AG10803 (cell line): ENCODE data around the gene AFF4.

ENCODE experiments used
- DNase-seq: peaks from one replicate; pipeline ENCODE4 v3.0.0; 2010; ENCODE audit warnings: low read depth
- H3K4me3 ChIP-seq: 2 replicates; pipeline ENCODE4 v1.5.1; 2011; ENCODE audit warnings: mild to moderate bottlenecking, low read length, control low read depth
- CTCF ChIP-seq: conservative IDR thresholded peaks from 2 replicates; pipeline ENCODE4 v1.5.1; 2011; ENCODE audit warnings: mild to moderate bottlenecking, low read length, control low read depth, inconsistent platforms

AFF4 gene

GRCh38 chr5:132840896-132841295, 122.5 kb downstream of the AFF4 start:
- no peak for TF ChIP-seq CTCF
- H3K4me3 ChIP-seq, result no peak overlapping the region
- no peak for DNase-seq

- TF ChIP-seq CTCF, result no peak
- no peak overlapping the region for H3K4me3 ChIP-seq
- no peak for DNase-seq
These were observed 123.1 kb downstream of the AFF4 start for GRCh38 chr5:132840313-132840712.

- no peak for TF ChIP-seq CTCF
- peak; percentile 54 for DNase-seq
- no peak overlapping the region for H3K4me3 ChIP-seq
These were observed 123.8 kb downstream of the AFF4 start for GRCh38 chr5:132839426-132840301.

GRCh38 chr5:132838516-132839282, 124.7 kb downstream of the AFF4 start:
- no peak overlapping the region for H3K4me3 ChIP-seq
- no peak for DNase-seq
- TF ChIP-seq CTCF, result no peak

GRCh38 chr5:132837868-132838267, 125.6 kb downstream of the AFF4 start:
- TF ChIP-seq CTCF, result no peak
- no peak overlapping the region for H3K4me3 ChIP-seq
- DNase-seq, result no peak

GRCh38 chr5:132836852-132837251, 126.6 kb downstream of the AFF4 start:
- DNase-seq, result no peak
- no peak for TF ChIP-seq CTCF
- no peak overlapping the region for H3K4me3 ChIP-seq

GRCh38 chr5:132834057-132834456, 129.4 kb downstream of the AFF4 start:
- no peak for DNase-seq
- TF ChIP-seq CTCF, result no peak
- H3K4me3 ChIP-seq, result no peak overlapping the region
